ES-I3 (cell line): ENCODE data around the gene MSH5.

Experiments
- H3K36me3 ChIP-seq: 2 replicates; pipeline ENCODE4 v1.6.1; 2013; ENCODE audit warnings: mild to moderate bottlenecking, low read length, control low read depth, moderate library complexity; ENCODE audit not compliant: insufficient read depth
- H3K4me1 ChIP-seq: 2 replicates; pipeline ENCODE4 v1.6.1; 2013; ENCODE audit warnings: mild to moderate bottlenecking, control low read depth, low read length; ENCODE audit not compliant: insufficient read depth
- H3K9ac ChIP-seq: 2 replicates; pipeline ENCODE4 v1.6.1; 2013; ENCODE audit warnings: low read depth, mild to moderate bottlenecking, low read length, moderate library complexity
- H3K9me3 ChIP-seq: 2 replicates; pipeline ENCODE4 v1.6.1; 2013; ENCODE audit warnings: mild to moderate bottlenecking, low read length, moderate library complexity; ENCODE audit not compliant: control insufficient read depth, insufficient read depth

Gene MSH5

GRCh38 chr6:31767096-31767645 lies 27.4 kb downstream of the MSH5 start:
- no peaks in the 10 kb centered on the region; the same call in 1 of the 2 replicates for H3K36me3 ChIP-seq
- no peaks in the 10 kb centered on the region for H3K9me3 ChIP-seq
- H3K9ac ChIP-seq: no peak overlapping the region
- H3K4me1 ChIP-seq: peaks cover 6% of the 10 kb centered on the region

- Histone ChIP-seq H3K4me1 (no peaks in the 10 kb centered on the region; the same call in 1 of the 2 replicates), H3K36me3 (no peaks in the 10 kb centered on the region; the same call in 1 of the 2 replicates), H3K9ac (no peak overlapping the region), H3K9me3 (no peaks in the 10 kb centered on the region)
Measured at GRCh38 chr6:31768363-31769257, 28.8 kb downstream of the MSH5 start.

- Histone ChIP-seq H3K9ac (no peak overlapping the region), H3K36me3 (no peaks in the 10 kb centered on the region), H3K4me1 (no peaks in the 10 kb centered on the region; the same call in 1 of the 2 replicates), H3K9me3 (no peaks in the 10 kb centered on the region)
Measured at GRCh38 chr6:31769684-31770371, 30.0 kb downstream of the MSH5 start.

DNA sequence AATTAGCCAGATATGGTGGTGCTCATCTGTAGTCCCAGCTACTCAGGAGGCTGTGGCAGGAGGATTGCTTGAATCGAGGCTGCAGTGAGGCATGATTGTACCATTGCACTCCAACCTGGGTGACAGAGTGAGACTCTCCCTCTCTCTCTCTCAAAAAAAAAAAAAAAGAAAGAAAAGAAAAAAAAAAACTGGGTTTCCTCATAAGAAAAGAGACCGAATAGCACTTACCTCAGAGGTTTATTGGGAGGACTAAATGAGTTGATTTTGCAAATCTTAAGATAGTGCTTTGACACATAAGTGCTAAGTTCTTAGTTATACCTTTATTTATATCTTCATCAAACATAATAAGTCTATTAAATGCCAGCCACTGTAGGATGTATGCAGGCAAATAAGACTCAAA lies 31.1 kb downstream of the MSH5 start:
- Histone ChIP-seq H3K36me3 (no peaks in the 10 kb centered on the region), H3K9ac (no peak overlapping the region), H3K4me1 (no peaks in the 10 kb centered on the region; the same call in 1 of the 2 replicates), H3K9me3 (no peaks in the 10 kb centered on the region)

DNA sequence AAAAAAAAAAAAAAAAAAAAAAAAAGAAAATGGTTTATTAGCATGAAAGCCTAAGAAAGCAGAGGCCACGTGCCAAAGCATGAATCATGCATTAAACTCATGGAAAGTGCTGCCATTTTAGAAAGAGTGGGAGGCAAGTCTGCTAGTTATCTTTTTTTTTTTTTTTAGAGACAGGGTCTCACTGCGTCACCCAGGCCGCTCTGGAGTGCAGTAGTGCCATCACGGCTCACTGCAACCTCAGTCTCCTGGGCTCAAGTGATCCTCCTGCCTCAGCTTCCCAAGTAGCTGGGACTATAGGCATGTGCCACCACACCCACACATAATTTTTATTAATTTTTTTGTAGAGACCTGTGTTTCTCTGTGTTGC lies 32.2 kb downstream of the MSH5 start:
- H3K9me3 ChIP-seq: no peaks in the 10 kb centered on the region
- no peaks in the 10 kb centered on the region; the same call in 1 of the 2 replicates for H3K4me1 ChIP-seq
- no peaks in the 10 kb centered on the region for H3K36me3 ChIP-seq
- no peak overlapping the region for H3K9ac ChIP-seq

DNA sequence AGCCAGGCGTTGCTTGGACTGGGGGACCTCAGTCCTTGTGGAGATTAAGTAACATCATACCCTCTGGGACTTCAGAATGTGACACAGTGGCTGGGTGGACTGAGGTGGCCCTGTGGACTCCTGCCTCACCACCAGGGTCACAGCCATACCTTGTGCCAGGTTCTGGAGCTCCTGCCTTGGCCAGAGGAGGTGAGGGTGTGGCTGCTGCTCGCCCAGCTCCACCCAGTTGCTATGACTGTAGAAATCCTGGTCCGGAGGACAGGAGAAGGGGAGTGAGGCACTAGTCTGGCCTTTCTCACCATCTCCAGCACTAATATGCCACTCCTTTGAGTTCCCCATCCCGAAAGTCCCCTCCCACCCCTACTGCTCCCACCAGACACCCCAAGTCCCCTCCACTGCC lies 35.4 kb downstream of the MSH5 start:
- Histone ChIP-seq H3K4me1 (no peaks in the 10 kb centered on the region; the same call in 1 of the 2 replicates), H3K9me3 (no peaks in the 10 kb centered on the region), H3K9ac (no peak overlapping the region), H3K36me3 (no peaks in the 10 kb centered on the region; the same call in 1 of the 2 replicates)

GRCh38 chr6:31775633-31776484 lies 36.1 kb downstream of the MSH5 start:
- no peaks in the 10 kb centered on the region; the same call in 1 of the 2 replicates for H3K36me3 ChIP-seq
- H3K9me3 ChIP-seq: no peaks in the 10 kb centered on the region
- no peak overlapping the region for H3K9ac ChIP-seq
- H3K4me1 ChIP-seq: no peaks in the 10 kb centered on the region; the same call in 1 of the 2 replicates

DNA sequence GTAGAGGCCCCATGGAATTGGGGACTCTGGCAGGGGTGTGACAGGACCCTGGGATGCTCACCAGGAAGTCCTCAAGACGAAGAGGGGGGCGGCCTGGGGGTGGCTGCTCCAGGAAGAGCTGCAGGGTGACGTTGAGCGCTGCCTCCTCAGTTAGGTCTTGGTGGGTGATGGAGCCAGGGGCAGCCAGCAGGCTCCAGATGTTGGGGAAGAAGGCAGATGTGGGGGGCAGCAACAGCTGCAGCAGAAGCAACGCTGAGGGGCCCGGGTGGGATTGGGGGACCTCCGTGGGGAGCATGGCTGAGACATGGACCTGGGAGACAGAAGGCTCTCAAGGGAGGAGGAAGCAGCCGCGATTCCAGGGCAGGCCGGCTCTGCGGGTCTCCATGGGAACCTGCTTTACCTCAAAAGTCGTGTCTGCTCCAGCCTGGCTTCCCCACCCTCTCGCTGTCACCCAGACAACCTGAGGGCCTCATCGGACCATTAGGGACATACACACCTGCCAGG lies 36.7 kb downstream of the MSH5 start:
- H3K36me3 ChIP-seq: peaks cover 3% of the 10 kb centered on the region; the same call in 1 of the 2 replicates
- H3K4me1 ChIP-seq: no peaks in the 10 kb centered on the region; the same call in 1 of the 2 replicates
- no peaks in the 10 kb centered on the region for H3K9me3 ChIP-seq
- H3K9ac ChIP-seq: peak overlapping the region; percentile 17; the same call in 1 of the 2 replicates

DNA sequence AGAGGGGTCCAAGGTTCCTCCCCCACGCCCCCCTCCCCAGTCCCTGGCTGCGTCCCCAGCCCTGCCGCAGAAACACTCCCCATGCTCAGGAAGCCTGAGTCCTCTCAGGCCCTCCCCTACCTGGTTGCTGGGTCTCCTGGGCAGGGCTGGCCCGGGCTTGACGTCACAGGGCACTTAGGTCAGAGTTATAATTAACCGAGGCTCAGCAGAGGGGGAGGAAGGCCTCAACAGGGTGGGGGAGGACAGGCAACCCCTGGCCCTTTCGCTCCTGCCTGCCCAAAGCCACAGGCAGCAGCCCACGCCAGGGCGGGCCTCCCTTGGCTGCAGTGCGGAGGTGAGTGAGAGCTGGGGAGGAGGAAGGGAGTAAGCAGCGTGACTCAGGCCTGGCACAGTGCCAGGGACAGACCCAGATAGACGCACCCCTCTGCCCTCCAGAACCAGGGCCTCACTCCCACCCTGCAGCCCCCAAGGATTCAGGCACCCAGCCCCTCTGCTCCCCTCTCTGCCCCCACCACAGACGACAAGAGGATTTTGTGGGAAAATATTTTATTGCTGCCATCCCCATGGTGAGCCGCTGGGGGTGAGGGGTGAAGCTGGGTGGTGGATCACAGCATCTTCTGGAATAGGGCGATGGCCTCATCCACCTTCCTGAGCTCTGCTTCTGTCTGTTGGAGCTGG lies 37.3 kb downstream of the MSH5 start, which contains the start of gene VWA7:
Gene VWA7 (minus strand): TSS at position 340 of the 678 bp plus-strand sequence. CDS start 549 bp downstream, outside the sequence.
- no peaks in the 10 kb centered on the region; the same call in 1 of the 2 replicates for H3K4me1 ChIP-seq
- H3K9me3 ChIP-seq: no peaks in the 10 kb centered on the region
- H3K9ac ChIP-seq: peak within 1 kb of the TSS; percentile 17; the same call in 1 of the 2 replicates
- peaks cover 3% of the 10 kb centered on the region; the same call in 1 of the 2 replicates for H3K36me3 ChIP-seq

DNA sequence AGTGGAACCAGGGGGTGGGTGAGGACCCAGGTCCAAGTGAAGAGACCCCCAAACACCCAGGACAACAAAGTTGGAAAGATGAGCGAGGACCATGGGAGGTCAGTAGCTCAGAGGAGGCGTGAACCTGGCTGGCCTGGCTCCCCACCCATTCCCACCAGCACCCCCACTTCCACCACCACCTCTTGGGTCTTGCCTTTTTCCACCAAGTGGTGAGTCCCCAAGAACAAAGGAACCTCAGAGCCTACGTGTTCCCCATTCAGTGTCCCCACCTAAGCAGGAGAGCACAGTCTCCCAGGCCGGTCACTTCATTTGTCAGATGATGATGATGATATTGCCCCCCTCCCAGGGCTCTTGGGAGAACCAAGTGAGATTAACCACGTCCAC lies 37.9 kb downstream of the MSH5 start:
- Histone ChIP-seq H3K9me3 (no peaks in the 10 kb centered on the region), H3K9ac (no peak overlapping the region), H3K4me1 (no peaks in the 10 kb centered on the region; the same call in 1 of the 2 replicates), H3K36me3 (peaks cover 3% of the 10 kb centered on the region; the same call in 1 of the 2 replicates)

- H3K9me3 ChIP-seq: no peaks in the 10 kb centered on the region
- no peaks in the 10 kb centered on the region; the same call in 1 of the 2 replicates for H3K4me1 ChIP-seq
- H3K36me3 ChIP-seq: peaks cover 3% of the 10 kb centered on the region; the same call in 1 of the 2 replicates
- H3K9ac ChIP-seq: no peak overlapping the region
Measured at GRCh38 chr6:31778193-31778592, 38.4 kb downstream of the MSH5 start.

DNA sequence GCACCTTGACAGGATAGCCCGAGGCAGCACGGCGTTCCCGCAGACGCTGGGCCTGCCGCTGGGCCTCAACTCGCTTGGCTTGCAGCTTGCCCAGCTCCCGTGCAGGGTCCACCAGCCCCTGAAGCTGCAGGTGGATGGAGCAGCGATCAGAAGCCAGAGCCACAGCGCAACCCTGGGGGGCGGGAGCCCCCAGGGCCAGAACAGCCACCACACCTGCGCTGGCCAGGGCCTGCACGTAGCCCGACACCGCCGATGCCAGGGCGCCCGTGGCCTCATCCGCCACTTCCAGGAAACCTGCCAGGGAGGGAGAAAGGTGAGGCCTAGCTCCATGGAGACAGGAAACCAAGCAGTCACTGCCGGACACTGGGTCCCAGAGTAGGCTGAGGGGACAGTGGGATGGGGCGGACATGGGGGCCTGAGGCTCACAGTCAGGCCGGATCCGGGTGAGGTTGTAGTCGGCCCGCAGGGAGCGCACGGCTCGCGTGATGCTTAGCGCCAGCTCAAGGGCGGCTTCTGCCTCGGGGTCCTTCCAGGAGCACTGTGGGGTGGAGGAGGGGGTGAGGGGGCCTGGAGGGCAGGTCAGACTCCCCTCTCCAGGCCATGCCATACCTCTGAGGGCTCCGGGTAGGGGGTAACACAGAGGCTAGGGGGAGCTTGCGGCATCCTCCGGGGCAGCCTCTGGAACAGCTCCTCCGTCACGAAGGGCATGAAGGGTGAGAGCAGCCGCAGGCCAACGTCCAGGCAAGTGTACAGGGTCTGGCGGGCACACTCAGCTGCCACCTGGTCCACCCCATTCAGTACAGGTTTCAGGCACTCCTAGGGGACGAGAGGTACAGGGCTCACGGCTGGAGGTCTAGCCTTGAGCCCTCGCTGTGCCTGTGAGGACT lies 39.4 kb downstream of the MSH5 start:
- H3K9me3 ChIP-seq: no peaks in the 10 kb centered on the region
- peaks cover 7% of the 10 kb centered on the region for H3K36me3 ChIP-seq
- no peak overlapping the region for H3K9ac ChIP-seq
- no peaks in the 10 kb centered on the region; the same call in 1 of the 2 replicates for H3K4me1 ChIP-seq
